Activated CD4-positive, CD25-positive, alpha-beta regulatory T cell treated with anti-CD3 and anti-CD28 coated beads, Interleukin-2, amount 50 U/mL, for 16 hours (primary cell): ENCODE data around the gene CTDSPL.
A peak's percentile ranks its signal among the peaks of the same experiment; 100 is the strongest.

Experiments used
- DNase-seq: peaks from one replicate; pipeline ENCODE4 v3.0.0-alpha.2; 2020; ENCODE audit warnings: low read depth, low spot score

The CTDSPL gene

GRCh38 chr3:37853691-37854413 is 7.8 kb upstream of the CTDSPL start:
- no peak for DNase-seq

- peak; percentile 43 for DNase-seq
Observed at GRCh38 chr3:37855363-37855970, 6.2 kb upstream of the CTDSPL start.

- no peak for DNase-seq
Observed at GRCh38 chr3:37856381-37856780, 5.3 kb upstream of the CTDSPL start.

- DNase-seq = no peak
Observed at GRCh38 chr3:37858742-37859141, 2.9 kb upstream of the CTDSPL start.

- no peak for DNase-seq
Observed at GRCh38 chr3:37859354-37859753, 2.3 kb upstream of the CTDSPL start.

- DNase-seq = no peak
Observed at GRCh38 chr3:37859908-37860199, 1.8 kb upstream of the CTDSPL start.

GRCh38 chr3:37862219-37862902 is 681 bp downstream of the CTDSPL start:
- no peak for DNase-seq

- no peak for DNase-seq
Observed at GRCh38 chr3:37862903-37863815, 1.5 kb downstream of the CTDSPL start.

- DNase-seq = no peak
Observed at GRCh38 chr3:37863949-37864822, 2.5 kb downstream of the CTDSPL start.

- DNase-seq = no peak
Observed at GRCh38 chr3:37864904-37865303, 3.2 kb downstream of the CTDSPL start.

- DNase-seq = no peak
Observed at GRCh38 chr3:37867144-37867543, 5.5 kb downstream of the CTDSPL start.

- no peak for DNase-seq
Observed at GRCh38 chr3:37871858-37872257, 10.2 kb downstream of the CTDSPL start.

GRCh38 chr3:37872413-37873160 is 10.9 kb downstream of the CTDSPL start:
- no peak for DNase-seq

- DNase-seq = no peak
Observed at GRCh38 chr3:37876279-37876678, 14.6 kb downstream of the CTDSPL start.

GRCh38 chr3:37882711-37883110 is 21.0 kb downstream of the CTDSPL start:
- DNase-seq = no peak

- DNase-seq = no peak
Observed at GRCh38 chr3:37885814-37886213, 24.1 kb downstream of the CTDSPL start.

- no peak for DNase-seq
Observed at GRCh38 chr3:37886395-37886794, 24.7 kb downstream of the CTDSPL start.

GRCh38 chr3:37887062-37887461 is 25.4 kb downstream of the CTDSPL start:
- DNase-seq = no peak

GRCh38 chr3:37887824-37888223 is 26.1 kb downstream of the CTDSPL start:
- no peak for DNase-seq

GRCh38 chr3:37888421-37888820 is 26.7 kb downstream of the CTDSPL start:
- no peak for DNase-seq
